GM04504 (cell line): Measurements from ENCODE around the gene SPATA21.
"Not testable (repeated sequence)": the region's sequence is repeated elsewhere in the genome, so short reads cannot be mapped to it uniquely, and the experiment has no call there.

Experiments used
- DNase-seq: peaks from one replicate; pipeline ENCODE4 v3.0.0-alpha.2; 2012; ENCODE audit warnings: low read depth

The SPATA21 gene

GRCh38 chr1:16380868-16381267 is 56.4 kb downstream of the SPATA21 start:
- no peak for DNase-seq

DNA sequence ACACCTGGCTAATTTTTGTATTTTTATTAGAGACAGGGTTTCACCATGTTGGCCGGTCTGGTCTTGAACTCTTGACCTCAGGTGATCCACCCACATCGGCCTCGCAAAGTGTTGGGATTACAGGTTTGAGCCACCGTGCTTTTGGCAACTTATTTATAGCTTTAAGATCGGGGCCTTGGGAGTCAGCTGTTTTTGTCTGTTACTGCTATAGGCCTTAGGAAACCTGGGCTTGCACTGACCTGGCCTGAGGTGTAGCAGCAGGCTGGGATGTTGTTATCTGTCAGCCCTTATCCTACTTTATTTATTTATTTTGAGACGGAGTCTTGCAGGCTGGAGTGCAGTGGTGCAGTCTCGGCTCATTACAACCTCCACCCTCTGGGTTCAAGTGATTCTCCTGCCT is 58.8 kb downstream of the SPATA21 start:
- DNase-seq, result no peak

DNA sequence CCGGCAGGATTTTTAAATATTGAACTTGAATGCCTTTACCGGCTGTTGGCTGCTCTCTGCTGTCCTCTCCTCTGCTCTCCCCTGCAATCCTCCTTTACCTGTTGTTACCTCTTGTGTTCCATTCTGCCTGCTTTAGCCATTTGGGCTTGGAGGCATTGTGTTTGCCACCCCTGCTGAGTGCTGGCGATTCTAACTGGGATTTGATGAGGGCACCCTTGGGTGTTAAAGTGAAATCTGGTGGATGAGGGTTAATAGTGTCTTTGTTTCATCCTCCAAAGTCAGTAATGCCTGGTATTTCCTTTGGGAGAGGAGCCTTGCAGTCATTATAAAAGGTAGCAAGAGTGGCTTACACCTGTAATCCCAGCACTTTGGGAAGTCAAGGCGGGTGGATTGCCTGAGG is 60.3 kb downstream of the SPATA21 start:
- no peak for DNase-seq

DNA sequence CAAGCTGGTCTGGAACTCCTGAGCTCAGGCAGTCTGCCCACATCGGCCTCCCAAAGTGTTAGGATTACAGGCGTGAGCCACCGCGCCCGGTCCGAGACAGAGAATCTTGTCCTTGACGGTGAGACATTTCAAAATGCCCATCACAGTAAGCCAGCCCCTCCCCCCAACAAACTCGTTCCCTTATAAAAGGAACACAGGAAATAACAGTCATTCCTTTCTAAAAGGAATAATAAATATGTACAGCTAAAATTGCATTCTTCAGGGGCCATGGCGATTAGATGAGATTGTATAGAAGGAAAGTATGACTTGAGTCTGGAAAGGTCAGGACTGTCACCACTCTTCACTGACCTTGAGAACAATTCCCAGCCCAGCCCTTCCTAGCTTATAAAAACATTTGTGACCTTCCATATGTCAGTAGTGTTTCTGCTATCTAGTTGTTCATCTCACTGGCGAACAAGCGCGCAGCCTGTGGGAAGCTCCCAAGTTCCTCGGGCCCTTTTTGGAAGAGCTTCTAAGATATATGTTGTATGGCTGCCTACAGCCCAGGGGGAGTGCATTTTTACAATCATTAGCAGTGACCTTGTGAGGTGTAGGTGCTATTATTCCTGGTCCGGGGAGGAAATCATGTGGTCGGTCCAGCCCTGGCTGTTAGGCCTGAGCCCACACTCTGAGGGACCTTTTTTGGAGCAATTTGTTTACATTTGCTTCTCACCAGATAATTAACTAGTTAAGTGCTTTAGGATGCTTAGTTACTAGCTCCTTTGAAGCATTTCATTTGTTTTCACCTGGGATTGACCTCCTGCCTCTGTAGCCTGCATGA is 61.5 kb downstream of the SPATA21 start:
- DNase-seq, result no peak

DNA sequence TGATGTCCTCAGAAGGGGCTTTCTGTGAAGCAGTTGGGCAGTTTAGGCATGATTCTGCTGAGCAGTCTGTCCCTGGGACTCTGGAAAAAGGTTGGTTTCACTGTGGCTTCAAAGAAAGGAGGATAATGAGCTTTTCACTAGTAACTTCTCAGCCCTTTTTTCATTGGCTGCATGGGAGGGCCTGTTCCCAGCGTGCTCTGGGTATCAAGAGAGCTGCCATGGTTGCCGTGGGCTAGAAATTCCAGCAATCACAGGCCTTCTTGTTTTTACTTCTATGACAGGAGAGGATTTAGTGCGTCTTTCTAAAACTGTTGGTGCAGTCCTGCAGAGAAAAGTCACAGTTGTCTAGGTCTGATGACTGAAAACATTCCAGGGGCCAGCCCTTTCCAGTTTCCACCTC is 63.0 kb downstream of the SPATA21 start:
- DNase-seq, result no peak

- DNase-seq, result no peak
Measured at GRCh38 chr1:16372535-16373285, 64.5 kb downstream of the SPATA21 start.

DNA sequence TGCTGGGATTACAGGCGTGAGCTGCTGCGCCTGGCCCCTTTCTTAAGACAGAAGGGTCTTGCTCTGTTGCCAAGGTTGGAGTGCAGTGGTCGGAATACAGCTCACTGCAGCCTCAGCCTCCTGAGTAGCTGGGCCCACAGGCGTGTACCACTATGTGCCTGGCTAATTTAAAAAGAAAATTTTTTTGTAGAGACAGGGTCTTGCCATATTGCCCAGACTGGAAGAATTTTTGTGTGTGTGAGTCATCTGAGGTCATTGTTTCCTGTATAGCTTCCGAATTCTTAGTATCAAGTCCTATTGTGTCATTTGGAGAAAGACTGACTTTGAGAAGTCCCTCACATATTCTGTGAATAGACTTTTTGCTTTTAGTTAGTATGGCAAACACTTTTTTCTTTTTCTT is 65.5 kb downstream of the SPATA21 start:
- no peak for DNase-seq

GRCh38 chr1:16369821-16370220 is 67.4 kb downstream of the SPATA21 start:
- DNase-seq, result no peak

DNA sequence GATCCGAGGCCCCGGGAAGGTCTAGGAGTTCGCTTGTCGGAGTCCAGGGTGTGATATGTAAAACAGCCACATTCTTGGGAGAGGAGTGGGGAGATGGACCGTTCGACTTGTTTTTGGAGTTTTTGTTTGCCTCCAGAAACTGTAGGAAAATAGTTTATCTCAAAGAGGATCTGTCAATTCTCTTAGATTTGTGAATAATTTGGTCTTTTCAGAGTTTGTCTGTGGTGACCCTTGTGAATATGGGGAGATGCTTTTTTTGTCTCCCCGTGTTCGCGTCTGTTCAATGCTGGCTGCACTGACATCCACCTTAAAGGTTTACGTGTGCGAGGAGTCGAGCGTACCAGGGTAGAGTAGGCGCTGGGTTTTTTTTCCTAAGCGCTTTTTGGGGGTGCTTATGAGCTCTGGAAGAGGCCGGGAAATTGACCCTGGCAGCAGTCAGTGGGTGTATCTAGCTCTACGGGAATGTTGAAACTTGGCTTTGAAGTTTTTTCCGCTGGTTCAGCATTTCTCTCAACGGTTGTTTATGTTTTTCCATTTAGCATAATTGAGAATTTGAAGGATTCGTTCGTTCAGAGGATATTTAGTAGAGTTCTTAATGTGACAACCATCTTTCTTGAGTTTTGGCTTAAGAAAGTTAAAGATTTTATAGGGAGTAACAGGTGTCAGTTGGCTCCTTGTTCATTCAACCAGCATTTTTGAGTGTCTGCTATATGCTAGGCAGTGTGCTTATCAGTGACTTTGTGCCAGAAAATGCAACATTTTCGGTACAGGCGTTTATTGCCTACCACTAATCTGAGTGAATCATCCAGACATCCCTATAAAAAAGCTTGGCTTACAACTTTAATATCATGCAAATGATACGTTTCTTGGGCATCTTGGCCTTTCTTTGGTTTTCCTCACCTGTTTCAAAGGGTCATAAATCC is 69.0 kb downstream of the SPATA21 start:
- DNase-seq, result no peak

DNA sequence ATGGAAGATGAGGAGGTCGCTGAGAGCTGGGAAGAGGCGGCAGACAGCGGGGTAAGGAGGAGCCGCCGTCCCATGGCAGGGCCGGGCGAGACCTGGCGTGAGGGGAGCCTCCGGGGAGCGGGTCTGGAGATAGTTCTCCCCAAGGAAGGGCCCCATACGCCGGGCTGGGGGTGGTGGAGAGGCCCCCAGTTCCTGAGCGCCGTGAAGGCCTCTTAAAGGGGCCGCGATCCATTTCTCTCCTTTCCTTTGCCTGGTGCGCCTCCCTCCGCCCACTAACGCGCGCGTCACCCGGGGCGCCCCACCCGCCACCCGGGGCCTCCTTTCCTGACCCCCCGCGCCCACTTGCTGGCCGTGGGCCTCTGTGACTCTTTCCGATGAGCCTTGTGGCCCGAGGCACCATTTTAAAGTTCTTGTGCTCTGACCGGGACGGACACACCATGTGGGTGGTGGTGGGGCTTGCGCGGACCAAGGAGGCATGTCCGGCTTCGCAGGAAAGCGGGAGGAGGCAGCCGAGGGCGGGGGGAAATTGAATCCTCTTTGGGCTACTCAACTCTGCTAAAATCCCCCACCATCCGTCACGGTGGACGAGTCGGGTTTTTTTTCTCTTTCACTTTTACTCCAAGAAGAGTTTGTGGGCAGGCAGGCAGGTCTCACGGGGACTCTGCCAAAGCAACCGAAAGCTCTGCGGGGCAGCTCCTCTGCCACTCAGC is 69.8 kb downstream of the SPATA21 start:
- DNase-seq, result peak; percentile 71

- DNase-seq, result peak; percentile 99
Measured at GRCh38 chr1:16366722-16367257, 70.4 kb downstream of the SPATA21 start, which contains the start of gene SZRD1. SZRD1 (plus strand) TSS chr1:16367242; CDS start chr1:16367258, 16 bp downstream.

- DNase-seq, result not testable (repeated sequence)
Measured at GRCh38 chr1:16365146-16365498, 72.1 kb downstream of the SPATA21 start.

GRCh38 chr1:16356867-16357266 is 80.4 kb downstream of the SPATA21 start:
- no peak for DNase-seq

DNA sequence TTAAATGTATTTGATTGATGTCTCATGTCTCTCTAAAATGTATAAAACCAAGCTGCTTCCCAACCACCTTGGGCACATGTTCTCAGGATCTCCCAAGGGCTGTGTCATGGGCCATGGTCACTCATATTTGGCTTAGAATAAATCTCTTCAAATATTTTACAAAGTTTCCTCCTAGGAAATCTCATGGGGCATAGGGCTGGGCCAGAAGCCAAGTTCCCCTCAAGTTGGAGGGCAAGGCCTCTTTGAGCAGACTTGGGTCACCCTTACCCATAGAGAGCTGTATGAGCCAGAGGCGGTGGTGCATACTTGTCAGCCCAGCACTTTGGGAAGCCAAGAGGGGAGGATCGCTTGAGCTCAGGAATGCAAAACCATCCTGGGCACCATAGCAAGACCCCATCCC is 82.6 kb downstream of the SPATA21 start:
- no peak for DNase-seq

DNA sequence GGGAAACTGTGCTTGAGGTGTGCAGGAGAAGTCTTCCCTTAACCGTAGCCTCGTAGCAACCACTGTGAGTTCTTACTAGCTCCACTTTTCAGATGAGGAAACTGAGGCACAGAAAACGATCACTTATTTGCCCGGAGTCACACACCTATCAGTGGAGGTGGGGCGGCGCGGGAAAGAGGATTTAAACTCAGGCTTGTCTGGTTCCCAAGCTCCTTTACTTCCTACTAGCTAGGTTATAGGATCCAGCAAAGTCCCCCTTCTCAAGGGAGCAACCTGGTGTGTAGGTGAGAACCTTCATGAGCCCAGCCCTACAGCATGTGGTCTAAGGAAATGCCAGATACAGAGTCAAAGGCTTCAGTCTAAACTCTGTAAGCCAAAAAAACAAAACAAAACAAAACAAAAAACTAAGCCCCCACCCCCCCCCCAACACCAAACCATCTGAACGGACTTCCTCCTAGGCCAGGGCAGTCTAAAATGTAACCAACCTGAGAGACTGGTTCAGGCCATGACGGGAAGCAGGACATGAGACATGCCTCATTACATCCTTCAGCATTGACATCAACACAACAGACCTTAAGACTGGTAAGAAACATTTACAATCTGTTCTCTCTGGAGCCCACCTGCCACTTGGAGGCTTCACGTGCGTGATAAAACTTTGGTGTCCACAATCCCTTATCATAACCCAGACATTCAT is 84.2 kb downstream of the SPATA21 start:
- DNase-seq, result no peak

- peak; percentile 81 for DNase-seq
Measured at GRCh38 chr1:16351994-16352841, 85.0 kb downstream of the SPATA21 start, which contains the start of gene FBXO42. FBXO42 (minus strand) TSS chr1:16352480; CDS start chr1:16315418, 37,062 bp downstream.

- DNase-seq, result no peak
Measured at GRCh38 chr1:16351456-16351993, 85.7 kb downstream of the SPATA21 start.

- no peak for DNase-seq
Measured at GRCh38 chr1:16349847-16350406, 87.3 kb downstream of the SPATA21 start.
